Measurements from ENCODE around the gene SPRED2.

DNA sequence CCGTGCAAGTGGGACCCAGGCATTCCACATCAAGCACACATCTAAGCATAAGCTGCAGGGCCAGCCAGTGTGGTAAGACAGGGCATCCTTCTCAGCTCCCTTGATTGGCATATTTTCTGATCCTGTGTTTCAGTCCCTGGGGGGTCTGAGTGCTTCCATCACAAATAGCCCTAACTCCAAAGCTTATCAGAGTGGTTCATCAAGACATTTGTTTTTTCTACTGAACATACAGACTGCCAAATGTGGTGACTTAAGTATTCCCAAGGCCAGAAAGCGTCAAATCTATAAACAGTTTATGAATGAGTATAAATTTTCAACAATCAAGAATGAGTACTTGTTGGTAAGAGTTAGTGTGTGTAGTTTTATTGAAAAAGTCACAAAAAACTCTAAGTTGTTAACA is 18.8 kb downstream of the SPRED2 start:
- no peak for TF ChIP-seq HNF4A (conservative IDR thresholded peaks at IDR 0.05)
- TF ChIP-seq, protein P1, sequence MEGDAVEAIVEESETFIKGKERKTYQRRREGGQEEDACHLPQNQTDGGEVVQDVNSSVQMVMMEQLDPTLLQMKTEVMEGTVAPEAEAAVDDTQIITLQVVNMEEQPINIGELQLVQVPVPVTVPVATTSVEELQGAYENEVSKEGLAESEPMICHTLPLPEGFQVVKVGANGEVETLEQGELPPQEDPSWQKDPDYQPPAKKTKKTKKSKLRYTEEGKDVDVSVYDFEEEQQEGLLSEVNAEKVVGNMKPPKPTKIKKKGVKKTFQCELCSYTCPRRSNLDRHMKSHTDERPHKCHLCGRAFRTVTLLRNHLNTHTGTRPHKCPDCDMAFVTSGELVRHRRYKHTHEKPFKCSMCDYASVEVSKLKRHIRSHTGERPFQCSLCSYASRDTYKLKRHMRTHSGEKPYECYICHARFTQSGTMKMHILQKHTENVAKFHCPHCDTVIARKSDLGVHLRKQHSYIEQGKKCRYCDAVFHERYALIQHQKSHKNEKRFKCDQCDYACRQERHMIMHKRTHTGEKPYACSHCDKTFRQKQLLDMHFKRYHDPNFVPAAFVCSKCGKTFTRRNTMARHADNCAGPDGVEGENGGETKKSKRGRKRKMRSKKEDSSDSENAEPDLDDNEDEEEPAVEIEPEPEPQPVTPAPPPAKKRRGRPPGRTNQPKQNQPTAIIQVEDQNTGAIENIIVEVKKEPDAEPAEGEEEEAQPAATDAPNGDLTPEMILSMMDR (IDR thresholded peaks at IDR 0.05; ENCODE audit: low read depth, low read length, missing input control) = no peak
- TF ChIP-seq, protein P2, sequence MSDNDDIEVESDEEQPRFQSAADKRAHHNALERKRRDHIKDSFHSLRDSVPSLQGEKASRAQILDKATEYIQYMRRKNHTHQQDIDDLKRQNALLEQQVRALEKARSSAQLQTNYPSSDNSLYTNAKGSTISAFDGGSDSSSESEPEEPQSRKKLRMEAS (IDR thresholded peaks at IDR 0.05) = no peak
- TF ChIP-seq HNF4G (IDR thresholded peaks at IDR 0.05) = no peak
- no peak for TF ChIP-seq YY1 (IDR thresholded peaks at IDR 0.05)
